HG03575 (cell line): ENCODE data around the gene DMD.
A peak's percentile ranks its signal among the peaks of the same experiment; 100 is the strongest.

Source experiments
- ATAC-seq: cut with Tn5 transposase; IDR thresholded peaks from one replicate; pipeline ENCODE4 v1.9.1; 2021; ENCODE audit not compliant: unreplicated experiment, insufficient number of reproducible peaks, low FRiP score; ENCODE audit errors: extremely low read depth

Gene DMD

GRCh38 chrX:31334997-31335396 lies 1876.4 kb downstream of the DMD start:
- no peak for ATAC-seq

GRCh38 chrX:31333165-31333831 lies 1878.1 kb downstream of the DMD start:
- no peak for ATAC-seq

DNA sequence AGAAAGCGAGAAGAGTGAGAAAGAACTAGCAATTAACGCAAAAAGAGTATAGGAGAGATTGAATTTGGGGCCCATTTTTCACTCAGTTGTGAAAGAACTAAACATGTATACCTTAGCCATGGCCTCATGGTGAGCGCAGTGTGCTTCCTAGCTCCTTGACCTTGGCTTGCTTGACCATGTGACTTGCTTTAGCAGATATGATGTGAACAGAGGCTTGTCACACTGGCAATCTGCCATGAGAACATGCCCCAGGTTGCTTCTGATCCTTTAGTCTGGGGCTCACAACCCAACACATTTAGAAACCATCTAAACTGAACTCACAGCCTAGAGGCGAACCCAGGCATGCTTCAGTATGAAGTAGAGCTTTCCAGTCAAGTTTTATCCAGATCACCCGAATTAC lies 1879.4 kb downstream of the DMD start:
- no peak for ATAC-seq

DNA sequence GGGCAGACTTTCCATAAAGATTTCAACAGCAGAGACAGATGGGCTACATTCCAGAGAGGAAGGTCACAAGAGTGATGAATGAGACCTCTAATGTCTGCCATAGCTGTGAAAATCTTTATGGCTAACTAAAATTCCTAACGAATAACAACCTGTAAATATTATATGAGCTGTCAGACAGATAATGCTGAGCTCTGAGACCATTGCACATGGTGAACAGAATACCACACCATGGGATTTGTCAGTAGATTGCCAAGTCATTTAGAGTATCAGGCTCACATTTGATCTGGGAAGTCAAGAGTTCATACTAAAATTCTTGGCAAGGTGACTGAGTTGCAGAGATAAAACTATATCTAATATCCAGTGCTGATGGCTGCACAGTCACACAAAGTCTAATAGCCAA lies 1880.3 kb downstream of the DMD start:
- no peak for ATAC-seq

DNA sequence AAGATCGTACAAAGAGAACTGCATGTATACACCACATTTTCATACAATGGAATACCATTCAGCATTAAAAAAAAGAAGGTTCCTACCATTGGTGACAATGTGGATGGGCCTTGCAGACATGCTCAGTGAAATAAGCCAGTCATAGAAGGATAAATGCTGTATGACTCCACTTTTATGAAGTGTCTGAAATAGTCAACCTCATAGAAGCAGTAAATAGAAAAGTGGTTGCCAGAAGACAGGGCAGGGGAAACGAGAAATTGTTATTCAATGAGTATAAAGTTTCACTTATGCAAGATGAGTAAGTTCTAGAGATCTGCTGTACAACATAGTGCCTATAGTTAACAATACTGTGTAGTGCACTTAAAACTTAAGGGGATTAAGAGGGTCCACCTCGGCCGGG lies 1882.1 kb downstream of the DMD start:
- ATAC-seq: no peak

- peak; percentile 89 for ATAC-seq
Measured at GRCh38 chrX:31323658-31324057, 1887.7 kb downstream of the DMD start.

GRCh38 chrX:31320740-31321139 lies 1890.6 kb downstream of the DMD start:
- no peak for ATAC-seq

DNA sequence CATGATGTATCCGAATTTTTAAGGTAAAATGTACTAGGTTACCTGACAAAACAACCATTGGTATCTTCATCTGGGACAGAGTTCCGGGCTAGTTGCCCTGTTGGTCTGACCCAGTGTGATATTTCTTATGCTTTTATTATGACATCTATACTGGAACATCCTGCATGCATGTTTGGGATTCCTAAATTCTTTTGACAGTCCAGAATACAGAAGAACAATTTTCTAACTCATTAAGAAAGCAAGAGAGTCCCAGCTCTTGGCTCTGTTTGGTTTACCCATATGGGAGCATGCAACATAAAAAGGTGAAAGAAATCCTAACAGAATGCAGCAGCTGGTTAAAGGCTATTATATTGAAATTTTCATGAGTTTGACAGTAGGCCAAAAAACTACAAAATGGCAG lies 1891.8 kb downstream of the DMD start:
- no peak for ATAC-seq

DNA sequence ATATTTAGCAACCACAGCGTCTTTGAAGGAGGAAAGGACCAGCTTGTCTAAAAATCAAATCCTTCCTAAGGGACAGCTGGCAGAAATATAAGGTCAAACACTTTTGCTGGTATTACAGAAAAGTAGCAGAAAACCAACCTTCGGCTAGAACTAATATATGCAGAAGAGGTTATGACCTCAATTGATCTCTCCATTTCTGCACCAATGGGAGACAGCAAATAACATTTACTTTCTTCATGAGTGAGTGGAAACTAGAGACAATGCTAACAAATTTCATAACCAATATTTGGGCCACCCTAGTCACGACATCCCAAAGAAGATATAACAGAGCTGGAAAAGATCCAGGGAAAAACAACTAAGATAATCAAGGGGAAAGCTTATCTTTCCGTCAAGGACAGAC lies 1892.5 kb downstream of the DMD start:
- no peak for ATAC-seq

DNA sequence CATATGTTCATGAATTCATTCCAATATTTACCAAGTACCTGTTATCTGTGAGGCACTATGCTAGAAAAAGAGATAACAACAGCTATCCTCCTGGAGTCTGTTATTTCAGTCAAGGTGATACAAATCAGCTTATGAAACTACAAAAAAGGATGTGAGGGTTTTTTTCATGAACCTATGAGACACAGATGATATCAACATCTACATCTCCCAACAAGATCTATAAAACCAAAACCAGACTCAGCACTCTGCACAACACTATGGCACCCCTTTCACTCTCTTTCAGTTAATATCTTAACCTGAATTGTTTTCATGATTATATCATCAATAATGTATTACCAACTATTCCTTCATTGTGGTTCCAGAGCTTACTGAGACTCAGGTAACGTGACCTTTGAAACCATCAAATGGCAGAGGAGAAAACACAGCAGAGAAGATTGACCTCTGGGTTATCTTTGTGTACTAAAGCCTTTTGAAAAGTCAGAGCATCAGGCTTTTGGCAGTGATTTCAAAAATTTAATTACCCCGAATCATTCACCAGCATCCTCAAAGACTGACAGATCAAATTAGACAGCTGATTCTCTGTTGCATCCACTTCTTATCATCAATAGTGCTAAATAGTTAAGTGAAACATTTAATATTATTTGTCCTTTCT lies 1894.9 kb downstream of the DMD start:
- no peak for ATAC-seq

DNA sequence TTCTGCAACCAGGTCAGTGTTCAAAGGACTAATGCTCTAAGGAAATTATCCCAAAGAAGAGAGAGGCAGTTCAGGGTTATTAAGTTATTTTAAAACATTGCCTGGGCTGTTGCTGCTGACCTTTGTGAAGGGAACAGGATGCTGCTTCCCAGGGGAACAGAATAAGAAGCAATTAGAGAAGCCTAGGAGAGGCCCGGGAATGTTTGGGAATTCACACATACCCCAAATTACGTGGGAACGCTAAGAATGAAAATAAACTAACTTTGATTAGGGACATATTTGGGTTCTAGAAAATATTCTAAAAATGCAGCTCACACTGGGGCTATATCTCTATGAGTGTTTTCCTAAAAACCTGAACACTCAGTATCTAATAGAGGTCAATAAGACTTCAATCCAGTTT lies 1896.4 kb downstream of the DMD start:
- no peak for ATAC-seq

GRCh38 chrX:31307952-31308351 lies 1903.4 kb downstream of the DMD start:
- no peak for ATAC-seq

- ATAC-seq: no peak
Measured at GRCh38 chrX:31302573-31303075, 1908.7 kb downstream of the DMD start.

- ATAC-seq: no peak
Measured at GRCh38 chrX:31301941-31302340, 1909.4 kb downstream of the DMD start.

DNA sequence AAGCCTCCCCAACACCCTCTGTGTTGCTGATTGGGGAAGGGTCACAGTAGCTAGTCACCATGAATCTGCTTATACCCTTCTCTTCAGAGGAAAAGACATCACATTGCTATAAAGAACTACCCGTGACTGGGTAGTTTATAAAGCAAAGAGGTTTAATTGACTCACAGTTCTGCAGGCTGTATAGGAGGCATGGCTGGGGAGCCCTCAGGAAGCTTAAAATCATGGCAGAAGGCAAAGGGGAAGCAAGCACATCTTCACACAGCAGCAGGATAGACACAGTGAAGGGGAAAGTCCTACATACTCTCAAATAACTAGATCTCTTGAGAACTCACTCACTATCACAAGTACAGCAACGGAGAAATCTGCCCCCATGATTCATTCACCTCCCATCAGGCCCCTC lies 1910.1 kb downstream of the DMD start:
- no peak for ATAC-seq

DNA sequence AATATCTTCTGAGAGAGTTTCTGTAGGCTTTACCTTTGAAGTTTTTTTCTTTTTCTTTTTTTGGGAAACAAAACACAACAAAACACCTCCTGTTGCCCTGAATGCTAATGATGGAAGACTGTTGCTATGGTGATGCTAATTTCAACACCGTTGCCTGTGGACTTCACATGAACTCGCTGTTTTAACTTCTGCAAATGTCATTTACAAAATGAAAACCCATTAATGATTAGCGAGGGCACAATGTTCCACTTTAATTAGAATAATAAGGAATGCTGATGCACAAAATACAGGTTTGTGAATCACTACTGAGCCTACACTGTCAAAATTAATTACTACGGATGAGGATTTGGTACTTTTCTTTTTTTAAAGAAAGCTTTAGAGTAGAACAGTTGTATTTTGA lies 1912.4 kb downstream of the DMD start:
- ATAC-seq: no peak

DNA sequence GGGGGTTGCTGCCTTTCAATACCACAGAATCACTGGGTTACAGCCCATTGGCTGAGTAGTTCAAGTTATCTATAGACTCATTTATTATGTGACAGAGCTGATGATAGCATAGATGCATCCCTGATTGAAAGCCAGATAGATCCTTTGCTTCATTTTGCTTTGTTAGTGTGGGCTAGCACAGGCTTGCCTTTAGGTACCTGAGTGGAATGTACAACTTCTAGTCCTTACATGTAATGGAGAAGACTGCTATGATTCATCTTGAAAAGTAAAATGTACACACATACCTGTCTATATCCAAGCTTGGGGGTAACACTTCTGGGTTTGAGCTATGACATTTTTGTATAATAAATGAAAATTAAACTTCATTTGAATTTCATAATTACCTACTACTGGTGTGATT lies 1913.5 kb downstream of the DMD start:
- ATAC-seq: no peak

- ATAC-seq: no peak
Measured at GRCh38 chrX:31294475-31294874, 1916.9 kb downstream of the DMD start.

GRCh38 chrX:31293409-31293808 lies 1917.9 kb downstream of the DMD start:
- ATAC-seq: no peak

DNA sequence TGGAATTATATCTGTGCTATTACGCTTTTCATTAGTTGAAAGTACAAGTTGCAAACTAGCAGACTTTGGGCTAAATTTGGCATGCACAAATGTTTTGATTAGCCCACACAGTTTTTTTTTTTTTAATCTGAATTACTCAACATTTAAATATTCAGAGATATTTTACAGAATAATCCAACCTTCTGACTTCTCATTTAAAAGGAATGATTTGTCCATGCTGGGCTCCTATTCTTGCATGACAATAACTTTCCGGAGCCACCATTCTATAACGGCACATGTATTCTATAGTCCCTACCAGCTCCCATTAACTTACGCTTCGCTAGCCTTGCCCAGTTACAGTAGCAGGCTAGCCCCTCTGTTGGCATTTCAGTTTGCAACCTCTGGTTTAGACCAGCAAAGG lies 1920.2 kb downstream of the DMD start:
- ATAC-seq: no peak

- ATAC-seq: no peak
Measured at GRCh38 chrX:31287861-31288260, 1923.5 kb downstream of the DMD start.
